ENCODE measurements around the gene ASXL1.
"Not testable (repeated sequence)": the region's sequence is repeated elsewhere in the genome, so short reads cannot be mapped to it uniquely, and the experiment has no call there.

Gene ASXL1

DNA sequence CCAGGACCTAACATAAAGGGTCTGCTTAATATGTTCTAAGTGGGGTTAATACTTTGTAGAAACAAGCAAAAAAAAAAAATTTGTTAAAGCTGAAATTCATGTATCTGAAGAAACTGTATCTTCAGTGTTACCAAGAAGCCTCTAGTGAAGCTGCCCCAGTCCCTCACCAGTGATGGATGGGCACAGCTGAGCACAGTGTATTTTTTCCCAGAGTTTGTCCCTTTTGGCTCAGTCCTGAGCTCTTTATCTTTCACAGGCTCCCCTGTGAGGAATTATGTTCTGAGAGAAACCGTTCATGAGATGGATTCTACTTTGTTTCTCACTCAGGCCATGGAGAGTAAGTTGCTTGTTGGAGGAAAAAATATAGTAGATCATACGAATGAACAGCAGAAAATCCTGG lies 42.2 kb upstream of the ASXL1 start:
- no peak for ATAC-seq (ENCODE audit: low read depth)
- TF ChIP-seq, protein P1, sequence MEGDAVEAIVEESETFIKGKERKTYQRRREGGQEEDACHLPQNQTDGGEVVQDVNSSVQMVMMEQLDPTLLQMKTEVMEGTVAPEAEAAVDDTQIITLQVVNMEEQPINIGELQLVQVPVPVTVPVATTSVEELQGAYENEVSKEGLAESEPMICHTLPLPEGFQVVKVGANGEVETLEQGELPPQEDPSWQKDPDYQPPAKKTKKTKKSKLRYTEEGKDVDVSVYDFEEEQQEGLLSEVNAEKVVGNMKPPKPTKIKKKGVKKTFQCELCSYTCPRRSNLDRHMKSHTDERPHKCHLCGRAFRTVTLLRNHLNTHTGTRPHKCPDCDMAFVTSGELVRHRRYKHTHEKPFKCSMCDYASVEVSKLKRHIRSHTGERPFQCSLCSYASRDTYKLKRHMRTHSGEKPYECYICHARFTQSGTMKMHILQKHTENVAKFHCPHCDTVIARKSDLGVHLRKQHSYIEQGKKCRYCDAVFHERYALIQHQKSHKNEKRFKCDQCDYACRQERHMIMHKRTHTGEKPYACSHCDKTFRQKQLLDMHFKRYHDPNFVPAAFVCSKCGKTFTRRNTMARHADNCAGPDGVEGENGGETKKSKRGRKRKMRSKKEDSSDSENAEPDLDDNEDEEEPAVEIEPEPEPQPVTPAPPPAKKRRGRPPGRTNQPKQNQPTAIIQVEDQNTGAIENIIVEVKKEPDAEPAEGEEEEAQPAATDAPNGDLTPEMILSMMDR (IDR thresholded peaks at IDR 0.05; ENCODE audit: poor library complexity, severe bottlenecking), result no peak
- no peaks in the 10 kb centered on the region for H3K27me3 ChIP-seq (ENCODE audit: insufficient read depth, poor library complexity, severe bottlenecking)
- no peaks in the 10 kb centered on the region for H3K4me1 ChIP-seq (ENCODE audit: insufficient read depth, poor library complexity, severe bottlenecking)
- H3K36me3 ChIP-seq (ENCODE audit: low read depth), result peaks cover 38% of the 10 kb centered on the region
- DNase-seq (ENCODE audit: low spot score), result peak; percentile 40
- no peak overlapping the region for H3K27ac ChIP-seq (ENCODE audit: poor library complexity, severe bottlenecking)
- H3K4me3 ChIP-seq (ENCODE audit: severe bottlenecking), result no peak overlapping the region
- H3K9me3 ChIP-seq (ENCODE audit: severe bottlenecking), result no peaks in the 10 kb centered on the region

DNA sequence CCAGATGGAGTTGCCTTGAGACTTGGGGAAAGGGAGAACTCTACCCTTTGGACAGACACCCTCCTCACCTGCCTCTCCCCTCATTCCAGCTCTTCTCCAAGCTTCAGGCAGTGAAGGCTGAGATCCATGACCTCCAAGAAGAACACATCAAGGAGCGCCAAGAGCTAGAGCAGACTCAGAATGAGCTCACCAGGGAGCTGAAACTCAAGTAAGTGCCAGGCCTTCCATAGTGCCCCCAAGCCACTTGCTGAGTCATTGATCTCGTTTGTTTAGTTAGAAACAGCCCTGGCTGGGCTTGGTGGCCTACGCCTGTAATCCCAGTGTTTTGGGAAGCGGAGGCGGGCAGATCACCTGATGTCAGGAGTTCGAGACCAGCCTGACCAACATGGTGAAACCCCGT lies 41.5 kb upstream of the ASXL1 start:
- H3K27ac ChIP-seq (ENCODE audit: poor library complexity, severe bottlenecking), result no peak overlapping the region
- ATAC-seq (ENCODE audit: low read depth) (no peak), DNase-seq (ENCODE audit: low spot score) (peak; percentile 60)
- no peak overlapping the region for H3K4me3 ChIP-seq (ENCODE audit: severe bottlenecking)
- TF ChIP-seq, protein P1 (IDR thresholded peaks at IDR 0.05; ENCODE audit: poor library complexity, severe bottlenecking), result no peak
- H3K36me3 ChIP-seq (ENCODE audit: low read depth), result peaks cover 38% of the 10 kb centered on the region
- H3K27me3 ChIP-seq (ENCODE audit: insufficient read depth, poor library complexity, severe bottlenecking), result no peaks in the 10 kb centered on the region
- no peaks in the 10 kb centered on the region for H3K4me1 ChIP-seq (ENCODE audit: insufficient read depth, poor library complexity, severe bottlenecking)
- H3K9me3 ChIP-seq (ENCODE audit: severe bottlenecking), result no peaks in the 10 kb centered on the region

DNA sequence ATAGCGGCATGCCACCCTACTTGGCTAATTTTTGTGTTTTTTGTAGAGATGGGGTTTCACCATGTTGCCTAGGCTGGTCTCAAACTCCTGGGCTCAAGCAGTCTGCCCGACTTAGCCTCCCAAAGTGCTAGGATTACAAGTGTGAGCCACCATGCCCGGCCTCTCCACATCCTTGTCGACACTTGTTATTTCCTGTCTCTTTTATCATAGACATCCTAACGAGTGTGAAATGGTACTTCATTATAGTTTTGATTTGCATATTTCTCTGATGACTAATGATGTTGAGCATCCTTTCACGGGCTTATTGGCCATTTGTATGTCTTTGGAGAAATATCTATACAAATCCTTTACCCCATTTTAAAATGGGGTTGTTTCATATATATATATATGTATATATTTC lies 39.0 kb upstream of the ASXL1 start:
- Histone ChIP-seq H3K4me3 (ENCODE audit: severe bottlenecking) (no peak overlapping the region), H3K4me1 (ENCODE audit: insufficient read depth, poor library complexity, severe bottlenecking) (no peaks in the 10 kb centered on the region), H3K27ac (ENCODE audit: poor library complexity, severe bottlenecking) (no peak overlapping the region), H3K9me3 (ENCODE audit: severe bottlenecking) (no peaks in the 10 kb centered on the region), H3K27me3 (ENCODE audit: insufficient read depth, poor library complexity, severe bottlenecking) (no peaks in the 10 kb centered on the region), H3K36me3 (ENCODE audit: low read depth) (peaks cover 45% of the 10 kb centered on the region)
- DNase-seq (ENCODE audit: low spot score) (peak; percentile 29), ATAC-seq (ENCODE audit: low read depth) (no peak)
- TF ChIP-seq, protein P1 (IDR thresholded peaks at IDR 0.05; ENCODE audit: poor library complexity, severe bottlenecking), result no peak

DNA sequence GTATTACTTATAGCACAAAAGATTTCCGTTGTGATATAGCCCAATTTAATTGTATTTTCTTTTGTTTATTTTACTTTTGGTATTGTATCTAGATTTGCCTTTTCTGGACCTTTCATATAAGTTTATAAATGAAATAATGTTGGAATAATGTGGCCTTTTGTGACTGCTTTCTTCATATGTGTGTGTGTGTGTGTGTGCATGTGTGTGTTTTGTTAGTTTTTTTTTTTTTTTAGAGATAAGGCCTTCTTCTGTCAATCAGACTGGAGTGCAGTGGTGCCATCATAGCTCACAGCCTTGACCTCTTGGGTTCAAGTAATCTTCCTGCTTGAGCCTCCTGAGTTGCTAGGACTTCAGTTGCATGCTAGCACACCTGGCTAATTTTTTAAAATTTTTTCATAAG lies 37.8 kb upstream of the ASXL1 start:
- Histone ChIP-seq H3K9me3 (ENCODE audit: severe bottlenecking) (no peaks in the 10 kb centered on the region), H3K36me3 (ENCODE audit: low read depth) (peaks cover 45% of the 10 kb centered on the region), H3K4me3 (ENCODE audit: severe bottlenecking) (no peak overlapping the region), H3K4me1 (ENCODE audit: insufficient read depth, poor library complexity, severe bottlenecking) (no peaks in the 10 kb centered on the region), H3K27me3 (ENCODE audit: insufficient read depth, poor library complexity, severe bottlenecking) (no peaks in the 10 kb centered on the region), H3K27ac (ENCODE audit: poor library complexity, severe bottlenecking) (no peak overlapping the region)
- DNase-seq (ENCODE audit: low spot score) (no peak), ATAC-seq (ENCODE audit: low read depth) (no peak)
- TF ChIP-seq, protein P1 (IDR thresholded peaks at IDR 0.05; ENCODE audit: poor library complexity, severe bottlenecking), result no peak

DNA sequence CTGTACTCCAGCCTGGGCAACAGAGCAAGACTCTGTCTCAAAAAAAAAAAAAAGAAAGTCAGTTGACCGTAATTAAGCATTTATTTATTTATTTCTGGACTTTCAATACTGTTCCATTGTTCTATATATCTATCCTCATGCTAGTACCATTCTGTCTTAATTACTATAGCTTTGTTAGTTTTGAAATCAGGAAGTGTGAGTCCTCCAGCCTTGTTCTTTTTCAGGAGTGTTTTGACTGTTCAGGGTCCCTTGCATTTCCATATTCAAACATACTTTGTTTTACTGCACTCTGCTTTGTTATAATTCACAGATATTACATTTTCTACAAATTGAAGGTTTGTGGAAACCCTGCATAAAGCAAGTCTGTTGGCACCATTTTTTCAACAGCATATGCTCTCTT lies 36.7 kb upstream of the ASXL1 start:
- H3K27me3 ChIP-seq (ENCODE audit: insufficient read depth, poor library complexity, severe bottlenecking), result no peaks in the 10 kb centered on the region
- ATAC-seq (ENCODE audit: low read depth) (no peak), DNase-seq (ENCODE audit: low spot score) (no peak)
- no peaks in the 10 kb centered on the region for H3K9me3 ChIP-seq (ENCODE audit: severe bottlenecking)
- no peak overlapping the region for H3K4me3 ChIP-seq (ENCODE audit: severe bottlenecking)
- TF ChIP-seq, protein P1 (IDR thresholded peaks at IDR 0.05; ENCODE audit: poor library complexity, severe bottlenecking), result no peak
- peaks cover 42% of the 10 kb centered on the region for H3K36me3 ChIP-seq (ENCODE audit: low read depth)
- peaks cover 3% of the 10 kb centered on the region for H3K4me1 ChIP-seq (ENCODE audit: insufficient read depth, poor library complexity, severe bottlenecking)
- H3K27ac ChIP-seq (ENCODE audit: poor library complexity, severe bottlenecking), result no peak overlapping the region

DNA sequence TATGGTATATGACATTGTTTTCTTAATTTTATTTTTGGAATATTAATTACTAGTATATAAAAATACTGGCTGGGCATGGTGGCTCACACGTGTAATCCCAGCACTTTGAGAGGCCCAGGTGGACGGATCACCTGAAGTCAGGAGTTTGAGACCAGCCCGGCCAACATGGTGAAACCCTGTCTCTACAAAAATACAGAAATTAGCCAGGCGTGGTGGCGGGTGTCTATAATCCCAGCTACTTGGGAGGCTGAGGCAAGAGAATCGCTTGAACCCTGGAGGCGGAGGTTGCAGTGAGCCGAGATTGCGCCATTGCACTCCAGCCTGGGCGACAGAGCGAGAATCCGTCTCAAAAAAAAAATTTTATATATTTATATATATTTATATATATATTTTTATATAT lies 35.9 kb upstream of the ASXL1 start:
- not testable (repeated sequence) for H3K4me1 ChIP-seq (ENCODE audit: insufficient read depth, poor library complexity, severe bottlenecking); H3K27ac ChIP-seq (ENCODE audit: poor library complexity, severe bottlenecking); H3K9me3 ChIP-seq (ENCODE audit: severe bottlenecking); H3K27me3 ChIP-seq (ENCODE audit: insufficient read depth, poor library complexity, severe bottlenecking); ATAC-seq (ENCODE audit: low read depth); H3K4me3 ChIP-seq (ENCODE audit: severe bottlenecking)
- peaks cover 42% of the 10 kb centered on the region for H3K36me3 ChIP-seq (ENCODE audit: low read depth)
- DNase-seq (ENCODE audit: low spot score), result peak; percentile 12

DNA sequence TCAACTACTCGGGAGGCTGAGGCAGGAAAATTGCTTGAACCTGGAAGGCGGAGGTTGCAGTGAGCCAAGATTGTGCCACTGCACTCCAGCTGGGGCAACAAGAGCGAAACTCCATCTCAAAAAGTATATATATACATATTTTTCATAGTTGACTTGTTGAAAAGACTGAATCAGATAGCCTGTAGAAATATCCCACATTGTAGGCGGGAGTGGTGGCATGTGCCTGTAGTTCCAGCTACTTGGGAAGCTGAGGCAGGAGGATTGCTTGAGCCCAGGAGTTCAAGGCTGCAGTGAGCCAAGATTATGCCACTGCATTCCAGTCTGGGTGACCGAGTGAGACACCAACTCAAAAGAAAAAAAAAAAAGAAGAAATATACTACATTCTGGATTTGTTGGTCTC lies 34.4 kb upstream of the ASXL1 start:
- not testable (repeated sequence) for H3K4me3 ChIP-seq (ENCODE audit: severe bottlenecking); DNase-seq (ENCODE audit: low spot score); H3K27me3 ChIP-seq (ENCODE audit: insufficient read depth, poor library complexity, severe bottlenecking); H3K9me3 ChIP-seq (ENCODE audit: severe bottlenecking); H3K27ac ChIP-seq (ENCODE audit: poor library complexity, severe bottlenecking); H3K4me1 ChIP-seq (ENCODE audit: insufficient read depth, poor library complexity, severe bottlenecking); ATAC-seq (ENCODE audit: low read depth)
- peaks cover 40% of the 10 kb centered on the region for H3K36me3 ChIP-seq (ENCODE audit: low read depth)

Measured in RWPE2 (cell line).